GM10847 (cell line): ENCODE data around the gene HSPB8.

Source experiments
- POLR2A ChIP-seq: IDR thresholded peaks from 2 replicates; pipeline ENCODE4 v1.6.1; 2011; ENCODE audit not compliant: insufficient read length; ENCODE audit errors: extremely low read depth

The HSPB8 gene

GRCh38 chr12:119181202-119181601, 2.5 kb downstream of the HSPB8 start:
- no peak for TF ChIP-seq POLR2A

DNA sequence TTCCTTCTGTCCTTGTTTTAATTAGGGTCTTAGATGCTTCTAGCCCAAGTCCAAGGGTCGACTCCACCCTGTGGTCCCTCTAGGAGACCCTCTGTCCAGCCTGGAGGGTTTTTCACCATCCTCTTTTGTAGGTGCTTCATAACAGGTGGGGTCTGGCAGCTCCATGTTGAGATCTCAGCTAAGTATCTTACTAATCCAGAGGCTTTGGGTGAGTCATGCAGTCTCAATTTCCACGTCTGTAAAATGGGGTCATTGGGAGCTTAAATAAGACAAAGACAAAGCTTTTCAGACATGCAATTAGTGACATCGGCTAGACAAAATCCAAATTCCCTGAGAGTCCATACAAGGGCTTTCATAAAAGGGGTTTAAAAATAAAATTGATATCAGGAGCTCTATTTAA, 3.2 kb downstream of the HSPB8 start:
- no peak for TF ChIP-seq POLR2A

DNA sequence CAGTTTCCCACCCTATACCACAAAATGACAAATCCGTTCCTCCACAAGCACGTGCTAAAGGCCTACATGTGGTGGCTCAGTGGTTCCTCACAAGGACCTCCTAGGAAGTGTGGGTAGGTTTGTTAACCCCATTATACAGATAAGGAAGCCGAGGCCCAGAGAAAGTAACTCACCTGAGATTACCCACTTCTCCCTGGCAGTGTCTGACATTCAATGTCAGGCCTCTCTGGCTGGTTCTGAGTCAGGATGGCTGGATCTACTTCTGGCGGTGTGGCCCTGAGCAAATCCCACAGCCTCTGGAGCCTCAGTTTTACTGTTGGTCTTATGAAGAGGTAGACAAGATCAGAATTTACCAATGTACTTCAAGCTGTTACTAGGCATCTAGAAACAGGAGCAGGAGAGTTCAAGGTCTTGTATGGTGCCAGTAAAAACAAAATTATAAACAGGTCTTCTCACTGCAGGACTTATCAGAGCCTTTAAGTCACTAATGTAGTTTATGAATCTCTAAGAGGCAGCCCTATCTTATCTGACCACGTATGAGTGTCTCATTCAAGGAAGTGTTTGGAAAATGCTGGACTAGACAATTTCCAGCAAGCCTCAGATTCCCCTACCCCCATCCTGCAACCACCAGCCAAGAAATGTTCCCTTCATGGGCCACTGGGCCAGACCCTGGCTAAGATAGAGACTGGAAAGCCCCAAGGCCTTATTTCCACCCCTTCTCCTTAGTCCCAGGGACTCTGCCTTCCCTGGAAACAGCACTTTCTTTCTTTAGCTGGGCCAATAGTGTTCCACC, 4.2 kb downstream of the HSPB8 start:
- no peak for TF ChIP-seq POLR2A

DNA sequence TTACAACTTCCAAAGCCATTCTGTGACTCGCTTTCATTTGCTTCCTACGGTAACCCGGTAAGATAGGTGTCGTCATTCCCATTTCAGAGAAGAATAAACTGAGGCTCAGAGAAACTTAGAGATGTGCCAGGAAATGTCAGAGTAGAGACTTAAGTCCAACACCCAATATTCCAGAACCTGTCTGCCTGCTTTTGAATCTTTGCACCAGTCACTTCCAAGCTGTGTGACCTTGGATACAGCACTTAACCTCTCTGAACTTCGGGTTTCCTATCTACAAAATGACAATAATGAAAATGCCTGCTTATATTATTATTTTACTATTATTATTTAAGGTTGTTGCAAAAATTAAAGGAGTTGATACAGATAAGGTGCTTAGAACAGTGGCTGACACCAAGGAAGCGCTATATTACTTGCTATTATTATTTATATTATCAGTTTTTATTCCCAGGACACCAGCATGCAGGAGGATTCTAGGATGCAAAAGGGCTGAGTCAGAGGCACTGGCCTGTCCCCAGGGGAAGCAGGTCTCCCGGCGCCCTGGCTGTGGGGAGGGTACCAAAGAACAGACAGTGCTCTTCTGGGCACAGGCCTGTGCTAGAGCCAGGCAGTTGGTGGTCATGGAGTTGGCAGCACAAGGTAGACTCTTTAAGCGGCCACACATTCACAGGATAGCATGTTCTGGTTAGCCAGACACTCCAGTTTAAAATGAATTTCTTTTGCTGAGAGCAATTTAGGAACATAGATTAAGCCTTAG, 5.4 kb downstream of the HSPB8 start:
- no peak for TF ChIP-seq POLR2A

DNA sequence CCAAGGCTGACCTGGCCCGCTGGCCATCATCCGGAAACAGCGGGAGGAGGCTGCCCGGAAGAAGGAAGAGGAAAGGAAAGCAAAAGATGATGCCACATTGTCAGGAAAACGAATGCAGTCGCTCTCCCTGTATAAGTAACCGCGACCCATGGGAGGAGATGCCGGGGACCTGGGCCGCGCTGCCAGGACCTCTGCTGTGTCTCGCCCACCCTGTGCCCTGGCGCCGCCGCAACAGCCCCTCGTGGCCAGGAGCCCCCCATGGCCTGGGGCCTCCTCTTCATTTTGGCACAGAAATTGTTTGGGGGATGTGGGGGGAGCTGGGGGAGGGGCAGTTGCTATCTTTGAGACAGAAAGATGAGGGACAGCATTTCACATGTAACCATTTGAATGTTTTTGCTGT, 16.5 kb downstream of the HSPB8 start:
- no peak for TF ChIP-seq POLR2A

- TF ChIP-seq POLR2A: no peak
Observed at GRCh38 chr12:119198440-119198839, 19.7 kb downstream of the HSPB8 start.

DNA sequence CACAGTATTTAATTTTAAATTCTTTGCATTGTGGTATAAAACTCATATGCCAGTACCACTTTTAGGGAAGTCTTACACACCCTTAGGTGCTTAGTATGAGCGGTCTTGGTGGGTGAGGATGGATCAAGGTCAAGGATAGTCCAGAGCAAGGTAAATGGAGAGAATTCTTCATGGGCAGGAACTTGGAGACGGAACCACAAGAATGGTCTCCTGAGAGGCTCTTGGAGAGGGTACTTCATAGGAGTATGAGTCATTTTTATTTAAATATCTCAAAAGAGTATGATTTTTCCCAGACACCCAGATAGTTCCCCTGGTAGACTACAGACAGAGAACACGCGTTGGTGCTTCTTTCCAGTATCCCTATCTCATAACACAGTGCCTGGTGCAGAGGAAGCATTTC, 21.9 kb downstream of the HSPB8 start:
- TF ChIP-seq POLR2A: no peak

- no peak for TF ChIP-seq POLR2A
Observed at GRCh38 chr12:119201789-119202543, 23.2 kb downstream of the HSPB8 start.

DNA sequence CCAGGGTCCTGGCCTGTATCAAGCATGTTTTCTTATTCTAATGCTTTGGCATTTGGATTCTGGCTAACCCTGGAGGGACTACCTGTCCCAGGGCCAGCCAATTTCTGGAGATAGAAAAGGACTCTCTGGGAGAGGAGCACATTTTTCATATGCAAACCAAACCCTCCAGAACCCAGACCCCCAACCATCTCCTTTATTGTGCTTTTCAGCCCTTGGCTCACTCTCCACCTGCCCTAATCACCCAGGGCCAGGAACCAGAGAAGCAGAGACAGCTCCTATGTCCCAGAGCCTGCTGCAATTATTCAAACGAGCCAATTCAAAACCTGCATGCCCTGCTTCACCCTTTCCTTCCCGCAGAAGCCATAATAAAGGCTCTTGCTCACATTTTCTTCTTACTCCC, 23.8 kb downstream of the HSPB8 start:
- no peak for TF ChIP-seq POLR2A

- TF ChIP-seq POLR2A: no peak
Observed at GRCh38 chr12:119204131-119204530, 25.4 kb downstream of the HSPB8 start.

DNA sequence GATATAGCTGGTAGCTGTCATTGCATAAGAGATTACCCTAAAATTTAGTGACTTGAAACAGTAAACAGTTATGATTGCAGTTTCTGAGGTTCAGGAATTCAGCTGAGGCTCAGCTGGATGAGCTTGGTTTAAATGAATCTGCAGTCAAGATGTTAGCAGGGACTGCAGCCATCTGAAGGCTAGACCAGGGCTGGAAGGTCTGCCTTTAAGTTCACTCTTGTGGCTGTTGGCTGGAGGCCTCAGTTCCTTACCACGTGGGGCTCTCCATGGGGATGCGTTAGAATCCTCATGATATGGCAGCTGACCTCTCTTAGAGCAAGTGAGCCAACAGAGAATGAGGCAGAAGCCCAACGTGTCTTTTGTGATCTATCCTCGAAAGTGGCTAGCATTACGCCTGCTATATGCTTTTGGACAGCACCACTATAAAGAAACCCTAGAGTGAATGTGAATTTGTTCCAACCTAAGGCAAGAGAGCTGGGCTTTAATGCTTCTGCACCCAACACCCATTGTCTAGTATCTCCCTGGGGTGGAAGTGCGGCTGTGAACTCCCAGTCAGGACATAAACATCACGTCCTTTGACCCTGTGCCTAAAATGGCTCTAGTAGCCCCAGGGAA, 26.0 kb downstream of the HSPB8 start:
- no peak for TF ChIP-seq POLR2A

DNA sequence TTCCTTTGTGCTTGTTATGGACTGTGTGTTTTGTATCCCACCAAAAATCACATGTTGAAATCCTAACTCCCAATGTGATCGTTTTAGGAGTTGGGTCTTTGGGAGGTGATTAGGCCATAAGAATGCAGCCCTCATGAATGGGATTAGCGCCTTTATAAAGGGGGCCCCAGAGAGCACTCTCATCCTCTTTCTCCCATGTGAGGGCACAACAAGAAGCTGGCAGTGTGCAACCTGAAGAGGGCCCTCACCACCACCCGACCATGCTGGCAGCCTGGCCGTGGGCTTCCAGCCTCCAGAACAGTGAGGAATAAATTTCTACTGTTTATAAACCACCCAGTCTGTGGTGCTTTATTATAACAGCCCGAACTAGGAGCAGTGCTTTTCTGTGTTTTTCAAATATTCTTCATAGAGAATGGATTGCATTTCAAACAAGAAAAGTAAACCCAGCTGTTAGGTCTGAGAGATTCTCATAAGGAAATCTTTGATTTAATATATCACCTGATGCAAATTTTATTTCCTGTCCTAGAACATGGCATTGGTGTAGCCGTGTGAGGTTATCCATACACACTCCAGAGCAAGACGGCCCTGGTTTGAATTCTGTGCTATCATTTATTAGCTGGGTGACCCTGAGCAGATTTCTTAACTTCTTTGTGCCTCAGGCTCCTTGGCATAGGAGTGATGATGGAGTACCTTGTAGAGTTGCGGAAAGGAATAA, 27.8 kb downstream of the HSPB8 start:
- no peak for TF ChIP-seq POLR2A

DNA sequence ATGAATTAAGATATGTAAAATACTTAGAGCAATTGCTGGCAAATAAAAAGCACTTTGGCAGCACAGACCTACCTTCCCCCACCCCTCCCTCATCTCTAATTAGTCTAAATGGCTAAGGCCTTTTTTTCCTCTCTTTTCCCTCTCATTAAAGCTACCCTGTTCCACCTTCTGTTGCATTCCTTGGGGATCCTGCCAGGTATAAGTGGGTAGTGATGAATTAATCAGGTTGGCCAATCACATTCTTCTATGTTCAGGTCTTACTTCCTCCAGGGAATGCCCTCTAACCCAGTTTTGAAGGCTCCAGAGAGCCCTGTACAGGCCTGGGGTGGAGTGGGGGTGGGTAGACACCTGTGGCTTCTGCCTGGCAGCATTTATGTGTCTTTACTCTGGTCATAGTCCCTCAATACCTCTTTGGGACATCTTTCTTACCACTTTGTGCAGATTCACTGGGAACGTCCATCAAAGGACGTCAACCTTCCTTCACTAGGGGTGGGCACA, 28.4 kb downstream of the HSPB8 start:
- TF ChIP-seq POLR2A: no peak

- no peak for TF ChIP-seq POLR2A
Observed at GRCh38 chr12:119208626-119209061, 29.9 kb downstream of the HSPB8 start.
